AG04449 (cell line): ENCODE data around the gene KIAA0232.

Experiments used
- CTCF ChIA-PET: fragments of 350-600 bp; formaldehyde crosslinking; extraction: SDS; loops from one replicate; lab custom pipeline; 2021; ENCODE audit warnings: antibody characterized with exemption; lab: Yijun Ruan, JAX
- POLR2A ChIA-PET: fragments of 400-600, 350-600 bp; formaldehyde crosslinking; extraction: SDS; loops from one replicate; lab custom pipeline; 2020; ENCODE audit warnings: antibody characterized with exemption, inconsistent platforms; lab: Yijun Ruan, JAX
- DNase-seq: peaks from one replicate; pipeline ENCODE4 v3.0.0-alpha.2; 2010; ENCODE audit warnings: low read depth, low spot score
- H3K4me3 ChIP-seq: 2 replicates; pipeline ENCODE4 v1.5.1; 2011; ENCODE audit warnings: low read depth, mild to moderate bottlenecking, control low read depth, low read length
- TF ChIP-seq, protein P1 (sequence below): IDR thresholded peaks from one replicate; pipeline ENCODE4 v1.5.1; 2011; ENCODE audit warnings: mild to moderate bottlenecking, moderate library complexity, low read length, control low read depth, inconsistent platforms; ENCODE audit not compliant: insufficient read depth; ENCODE audit errors: missing control alignments

The KIAA0232 gene

DNA sequence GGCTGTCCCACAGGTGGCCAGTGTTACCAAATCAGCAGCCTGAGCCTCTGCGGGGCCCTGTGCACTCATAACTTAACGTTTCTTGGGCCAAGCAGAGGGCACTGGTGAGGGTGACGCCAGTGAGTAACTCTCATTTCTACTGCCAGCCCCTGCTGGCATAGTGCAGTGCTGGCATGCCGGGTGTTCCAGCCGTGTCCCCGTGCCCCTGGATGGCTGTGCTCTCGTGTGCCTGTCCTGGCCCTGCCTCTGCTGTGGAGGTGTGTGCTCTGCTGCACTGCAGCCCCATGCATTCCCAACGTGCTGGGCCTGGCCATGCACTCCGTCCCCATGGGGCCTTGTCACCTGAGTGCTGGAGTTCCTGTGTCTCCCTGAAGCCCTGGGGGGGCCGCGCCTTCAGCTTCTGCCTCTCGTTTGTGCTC is 141.8 kb downstream of the KIAA0232 start:
- no peak for DNase-seq
- ChIA-PET POLR2A (no interaction called here), CTCF (interaction anchor here (2.2 kb wide), 1 partner anchor 147 kb away, joined by 7 read pairs; no protein-coding TSS in a partner anchor)
- no peak overlapping the region for H3K4me3 ChIP-seq
- TF ChIP-seq, protein P1, sequence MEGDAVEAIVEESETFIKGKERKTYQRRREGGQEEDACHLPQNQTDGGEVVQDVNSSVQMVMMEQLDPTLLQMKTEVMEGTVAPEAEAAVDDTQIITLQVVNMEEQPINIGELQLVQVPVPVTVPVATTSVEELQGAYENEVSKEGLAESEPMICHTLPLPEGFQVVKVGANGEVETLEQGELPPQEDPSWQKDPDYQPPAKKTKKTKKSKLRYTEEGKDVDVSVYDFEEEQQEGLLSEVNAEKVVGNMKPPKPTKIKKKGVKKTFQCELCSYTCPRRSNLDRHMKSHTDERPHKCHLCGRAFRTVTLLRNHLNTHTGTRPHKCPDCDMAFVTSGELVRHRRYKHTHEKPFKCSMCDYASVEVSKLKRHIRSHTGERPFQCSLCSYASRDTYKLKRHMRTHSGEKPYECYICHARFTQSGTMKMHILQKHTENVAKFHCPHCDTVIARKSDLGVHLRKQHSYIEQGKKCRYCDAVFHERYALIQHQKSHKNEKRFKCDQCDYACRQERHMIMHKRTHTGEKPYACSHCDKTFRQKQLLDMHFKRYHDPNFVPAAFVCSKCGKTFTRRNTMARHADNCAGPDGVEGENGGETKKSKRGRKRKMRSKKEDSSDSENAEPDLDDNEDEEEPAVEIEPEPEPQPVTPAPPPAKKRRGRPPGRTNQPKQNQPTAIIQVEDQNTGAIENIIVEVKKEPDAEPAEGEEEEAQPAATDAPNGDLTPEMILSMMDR, result no peak

DNA sequence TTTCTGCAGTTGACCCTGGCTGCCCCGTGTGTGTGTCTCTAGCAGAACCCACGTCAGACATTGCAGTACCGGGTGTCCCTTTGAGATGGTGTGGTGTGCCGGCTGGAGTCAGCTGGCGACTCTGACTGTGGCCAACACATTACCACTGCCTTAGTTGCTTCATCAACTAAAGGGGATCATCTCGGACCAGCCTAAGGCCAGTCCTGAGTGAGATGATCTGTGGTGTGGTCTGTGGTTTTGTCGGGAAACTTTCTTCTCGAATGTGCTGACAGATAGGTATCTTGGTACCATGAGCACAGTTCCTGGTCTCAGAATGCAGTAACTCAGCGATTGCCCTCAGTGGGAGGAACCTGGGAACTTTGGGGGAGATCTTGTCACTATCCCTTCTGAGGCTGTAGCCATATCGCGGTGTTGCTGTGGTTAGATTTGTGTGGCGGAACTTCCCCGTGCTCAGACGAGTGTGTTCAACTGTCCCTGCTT is 142.9 kb downstream of the KIAA0232 start:
- POLR2A ChIA-PET, result no interaction called here
- CTCF ChIA-PET, result interaction anchor here (1.0 to 2.2 kb wide), 2 partner anchors 17 to 146 kb away, joined by 3 to 7 read pairs; no protein-coding TSS in a partner anchor
- TF ChIP-seq, protein P1, result no peak
- no peak overlapping the region for H3K4me3 ChIP-seq
- DNase-seq, result no peak

DNA sequence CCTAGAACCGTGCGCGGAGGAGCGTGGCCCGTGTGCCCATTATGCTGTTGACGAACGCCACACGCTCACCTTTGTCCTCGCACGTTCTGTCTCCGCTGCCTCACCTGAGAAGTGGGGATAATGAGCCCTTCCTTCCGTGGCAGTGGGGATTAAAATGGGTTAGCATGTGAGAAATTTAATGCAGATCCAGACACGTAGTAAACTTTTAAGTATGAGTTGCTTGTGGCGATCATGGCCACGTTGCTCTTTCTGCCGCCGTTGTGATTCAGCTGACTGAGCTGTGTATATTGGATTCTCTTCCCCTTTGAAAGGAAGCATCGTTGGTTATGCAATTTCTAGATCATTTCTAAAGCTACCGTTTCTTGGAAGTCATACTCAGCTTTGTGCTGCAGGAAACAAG is 143.6 kb downstream of the KIAA0232 start:
- TF ChIP-seq, protein P1, result no peak
- H3K4me3 ChIP-seq, result no peak overlapping the region
- ChIA-PET CTCF (interaction anchor here (1.0 to 2.2 kb wide), 4 partner anchors 8 to 145 kb away, joined by 3 to 7 read pairs (median 6); no protein-coding TSS in a partner anchor), POLR2A (no interaction called here)
- DNase-seq, result no peak

DNA sequence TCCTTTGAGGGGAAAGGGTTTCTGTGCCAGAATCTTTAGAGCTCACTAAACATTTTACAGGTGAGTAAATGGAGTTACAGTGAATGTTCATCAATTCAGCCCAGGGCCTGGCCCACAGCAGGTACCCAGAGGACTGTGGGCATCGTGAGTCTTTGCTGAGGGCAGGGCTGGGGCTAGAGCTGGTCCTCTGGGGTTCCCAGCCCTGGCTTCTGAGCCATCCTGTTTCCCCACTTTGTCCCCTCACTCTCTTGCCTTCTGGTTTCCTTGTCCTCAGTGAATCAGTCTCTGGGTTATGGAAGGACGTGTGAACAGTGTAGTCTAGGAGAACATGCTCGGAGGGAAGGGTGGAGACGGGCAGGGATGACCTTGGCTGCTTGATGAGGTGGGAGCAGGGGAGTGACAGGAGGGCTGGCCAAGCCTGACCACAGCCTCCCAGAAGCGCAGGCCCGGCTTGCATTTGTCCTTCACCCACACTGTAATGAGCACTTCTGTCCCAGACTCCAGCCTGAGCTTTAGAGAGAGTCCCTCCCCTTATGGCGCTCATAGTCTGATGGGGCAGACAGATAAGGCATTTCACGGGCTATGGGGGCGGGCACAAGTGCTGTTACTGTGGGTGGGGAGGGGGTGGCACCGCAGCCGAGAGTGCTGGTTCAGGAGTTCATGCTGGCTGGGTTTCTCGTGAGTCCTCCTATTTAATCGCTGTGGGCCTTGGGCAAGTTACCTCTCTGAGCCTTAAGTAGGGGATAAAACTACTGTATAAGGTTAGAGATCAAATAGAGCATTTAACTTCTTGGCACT is 144.4 kb downstream of the KIAA0232 start:
- CTCF ChIA-PET, result interaction anchor here (1.7 to 2.2 kb wide), 3 partner anchors 8 to 144 kb away, joined by 5 to 7 read pairs (median 6); no protein-coding TSS in a partner anchor
- H3K4me3 ChIP-seq, result no peak overlapping the region
- TF ChIP-seq, protein P1, result no peak
- POLR2A ChIA-PET, result no interaction called here
- no peak for DNase-seq

DNA sequence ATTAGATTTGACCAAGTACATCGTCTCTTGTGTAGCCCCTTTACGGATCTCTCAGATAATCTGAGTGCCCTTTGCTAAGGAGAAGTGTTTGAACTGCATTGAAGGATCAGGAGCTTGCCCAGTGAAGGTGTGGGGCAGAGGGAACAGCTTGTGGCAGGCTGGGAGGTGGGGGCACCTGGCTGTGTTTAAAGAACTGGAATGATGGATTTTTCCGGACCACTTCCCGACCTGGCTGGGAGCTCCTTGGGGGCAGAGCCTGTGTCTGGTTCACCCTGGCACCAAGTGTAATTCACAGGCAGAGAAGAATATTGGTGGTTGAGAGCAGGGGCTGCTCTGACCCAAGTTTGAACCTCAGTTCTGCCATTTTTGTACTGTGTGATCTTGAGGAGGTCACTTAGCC is 145.6 kb downstream of the KIAA0232 start:
- TF ChIP-seq, protein P1, result no peak
- POLR2A ChIA-PET, result no interaction called here
- no peak for DNase-seq
- no peak overlapping the region for H3K4me3 ChIP-seq
- CTCF ChIA-PET, result interaction anchor here (0.6 to 2.0 kb wide), 3 partner anchors 9 to 46 kb away, joined by 3 to 5 read pairs (median 3); no protein-coding TSS in a partner anchor

DNA sequence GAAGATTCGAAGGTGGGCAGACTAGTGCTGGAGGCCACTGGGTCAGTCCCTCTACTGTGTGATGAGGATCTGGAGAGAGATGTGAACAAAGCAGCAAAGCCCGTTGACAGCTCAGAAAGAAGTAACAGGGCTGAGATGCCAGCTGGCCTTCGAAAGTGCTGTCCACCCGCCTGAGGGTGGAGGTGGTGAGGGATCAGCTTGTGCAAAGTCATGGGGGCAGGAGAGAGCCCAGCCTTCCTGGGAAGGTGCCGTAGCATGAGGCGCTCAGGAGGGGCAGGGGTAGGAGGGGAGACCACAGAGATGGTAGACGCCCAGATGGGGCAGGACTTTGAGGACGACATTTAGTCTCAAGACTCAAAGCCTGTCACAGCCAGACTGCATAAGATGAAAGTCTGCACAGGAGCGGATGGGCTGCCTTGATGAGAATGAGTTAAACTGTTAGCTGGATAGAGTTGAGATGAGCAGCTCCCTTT is 146.8 kb downstream of the KIAA0232 start:
- TF ChIP-seq, protein P1, result no peak
- DNase-seq, result no peak
- ChIA-PET POLR2A (no interaction called here), CTCF (interaction anchor here (0.9 to 1.3 kb wide), 2 partner anchors 16 to 45 kb away, joined by 3 read pairs; no protein-coding TSS in a partner anchor)
- H3K4me3 ChIP-seq, result no peak overlapping the region
